CD4-positive, alpha-beta T cell (primary cell): ENCODE results near the gene VASP. TPM values are rescaled to one million over a fixed set of nuclear protein-coding genes. Genes with fewer than 3 reads are reported as not detected.

ENCODE experiments used
- ATAC-seq: fragments of 200-7000 bp; cut with Tn5 transposase; one replicate; pipeline ENCODE4 v1.10.0; 2022; ENCODE audit warnings: mild to moderate bottlenecking; ENCODE audit not compliant: poor library complexity
- CTCF ChIA-PET: fragments of 350-600 bp; sonication (Branson Sonifier 250); formaldehyde crosslinking; loops from one replicate; lab custom pipeline; 2021; ENCODE audit warnings: antibody characterized with exemption, inconsistent platforms; lab: Charles Lee
- POLR2A ChIA-PET: fragments of 350-600 bp; sonication (Branson Sonifier 250); formaldehyde crosslinking; loops from one replicate; lab custom pipeline; 2021; ENCODE audit warnings: antibody characterized with exemption, inconsistent platforms; lab: Charles Lee
- DNase-seq, 14 experiments: peaks; one replicate each; pipeline ENCODE4 v3.0.0-alpha.2; 2013 to 2020; ENCODE audit warnings: mixed read lengths in 2 of 14
- H3K27ac ChIP-seq, 2 donors: one replicate each; pipeline versions ENCODE4 v1.5.1 to v1.7.0; 2013; ENCODE audit warnings: low read length in 2 of 2, low read depth in 1 of 2, mild to moderate bottlenecking in 1 of 2
- H3K27me3 ChIP-seq, 2 experiments: 1 replicate in 1 of 2; 2 replicates in 1 of 2; pipeline versions ENCODE4 v1.6.1 to v1.7.0; 2013; ENCODE audit warnings: low read length in 2 of 2, control low read depth in 1 of 2, mild to moderate bottlenecking in 1 of 2, moderate library complexity in 1 of 2; ENCODE audit not compliant: insufficient read depth in 2 of 2, control insufficient read depth in 1 of 2
- H3K36me3 ChIP-seq: one replicate; pipeline ENCODE4 v1.6.1; 2013; ENCODE audit warnings: low read length, control low read depth; ENCODE audit not compliant: insufficient read depth
- H3K4me1 ChIP-seq: one replicate; pipeline ENCODE4 v1.6.1; 2013; ENCODE audit warnings: low read length, control low read depth; ENCODE audit not compliant: insufficient read depth
- H3K4me3 ChIP-seq: one replicate; pipeline ENCODE4 v1.5.1; 2013; ENCODE audit warnings: mild to moderate bottlenecking, low read length, moderate library complexity
- H3K9me3 ChIP-seq, 2 experiments: 1 replicate in 1 of 2; 2 replicates in 1 of 2; pipeline versions ENCODE4 v1.6.1 to v1.7.0; 2013; ENCODE audit warnings: low read length in 2 of 2, mild to moderate bottlenecking in 2 of 2, control low read depth in 1 of 2, moderate library complexity in 1 of 2; ENCODE audit not compliant: control insufficient read depth in 1 of 2, insufficient read depth in 1 of 2
- H3K27ac Mint-ChIP-seq: one replicate; pipeline ENCODE4 v1.8.0; 2020; ENCODE audit warnings: mixed read lengths
- H3K27me3 Mint-ChIP-seq: one replicate; pipeline ENCODE4 v1.8.0; 2021; ENCODE audit warnings: mixed read lengths
- H3K36me3 Mint-ChIP-seq: one replicate; pipeline ENCODE4 v1.8.0; 2021; ENCODE audit warnings: low read depth, mixed read lengths
- H3K4me1 Mint-ChIP-seq: one replicate; pipeline ENCODE4 v1.8.0; 2021; ENCODE audit warnings: low read depth, mixed read lengths
- H3K4me3 Mint-ChIP-seq: one replicate; pipeline ENCODE4 v1.8.0; 2020; ENCODE audit warnings: mild to moderate bottlenecking, mixed read lengths
- H3K9me3 Mint-ChIP-seq: one replicate; pipeline ENCODE4 v1.8.0; 2020; ENCODE audit warnings: mixed read lengths
- intact Hi-C, 2 experiments: fragments of 100-400 bp; cut with DNase I in 1 of 2; cut with micrococcal nuclease in 1 of 2; formaldehyde crosslinking; loops; one replicate each; pipeline versions ENCODE4 v1.15.1 to v1.9.0; 2023 to 2025; cut with DNase I, micrococcal nuclease
- total RNA-seq, 174 experiments: library from RNA in 2 of 174; stranded (reverse) in 2 of 174; gene quantifications; one replicate each; pipeline ENCODE4 v1.2.3 and lab custom pipeline; 2021 to 2026
- TF ChIP-seq, protein P1 (sequence below): fragments of 200-600 bp; IDR thresholded peaks from one replicate; pipeline ENCODE4 v1.8.0; 2022; ENCODE audit warnings: antibody characterized with exemption, mild to moderate bottlenecking

Gene VASP
- total RNA-seq, 2 experiments from 2014 or later: 49.9 to 55.5 TPM

DNA sequence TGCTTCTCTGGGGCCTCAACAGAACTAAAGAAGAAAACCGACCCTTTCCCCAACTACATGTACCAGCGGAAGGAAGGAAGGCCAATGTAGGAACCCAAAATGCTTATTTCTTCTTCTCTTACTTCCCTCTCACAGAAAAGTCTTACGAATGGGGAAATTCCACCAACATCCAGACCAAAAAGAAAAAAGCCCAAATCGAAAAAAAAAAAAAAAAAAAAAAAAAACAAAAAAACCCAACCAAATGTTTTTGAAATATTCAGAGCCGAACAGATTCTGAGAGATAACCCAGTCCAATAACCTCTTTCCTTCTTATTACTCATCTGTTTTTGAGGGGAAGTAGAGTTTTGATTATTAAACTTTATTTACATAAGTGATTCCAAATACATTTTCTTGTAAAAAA is 5.2 kb upstream of the VASP start:
- peaks cover 4% of the 10 kb centered on the region for H3K36me3 Mint-ChIP-seq
- CTCF ChIA-PET: no interaction called here
- Histone ChIP-seq H3K27me3 (no peaks in the 10 kb centered on the region), H3K36me3 (peaks cover 3% of the 10 kb centered on the region), H3K4me1 (peaks cover 48% of the 10 kb centered on the region), H3K9me3 (peaks cover 0 to 6% of the 10 kb centered on the region in 2 experiments), H3K4me3 (no peak overlapping the region), H3K27ac (no peak overlapping the region)
- H3K9me3 Mint-ChIP-seq: no peaks in the 10 kb centered on the region
- H3K27ac Mint-ChIP-seq: peak overlapping the region; percentile 71
- H3K4me1 Mint-ChIP-seq: peaks cover 40% of the 10 kb centered on the region
- TF ChIP-seq, protein P1, sequence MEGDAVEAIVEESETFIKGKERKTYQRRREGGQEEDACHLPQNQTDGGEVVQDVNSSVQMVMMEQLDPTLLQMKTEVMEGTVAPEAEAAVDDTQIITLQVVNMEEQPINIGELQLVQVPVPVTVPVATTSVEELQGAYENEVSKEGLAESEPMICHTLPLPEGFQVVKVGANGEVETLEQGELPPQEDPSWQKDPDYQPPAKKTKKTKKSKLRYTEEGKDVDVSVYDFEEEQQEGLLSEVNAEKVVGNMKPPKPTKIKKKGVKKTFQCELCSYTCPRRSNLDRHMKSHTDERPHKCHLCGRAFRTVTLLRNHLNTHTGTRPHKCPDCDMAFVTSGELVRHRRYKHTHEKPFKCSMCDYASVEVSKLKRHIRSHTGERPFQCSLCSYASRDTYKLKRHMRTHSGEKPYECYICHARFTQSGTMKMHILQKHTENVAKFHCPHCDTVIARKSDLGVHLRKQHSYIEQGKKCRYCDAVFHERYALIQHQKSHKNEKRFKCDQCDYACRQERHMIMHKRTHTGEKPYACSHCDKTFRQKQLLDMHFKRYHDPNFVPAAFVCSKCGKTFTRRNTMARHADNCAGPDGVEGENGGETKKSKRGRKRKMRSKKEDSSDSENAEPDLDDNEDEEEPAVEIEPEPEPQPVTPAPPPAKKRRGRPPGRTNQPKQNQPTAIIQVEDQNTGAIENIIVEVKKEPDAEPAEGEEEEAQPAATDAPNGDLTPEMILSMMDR: no peak
- intact Hi-C loops: no loop called here
- POLR2A ChIA-PET: no interaction called here
- DNase-seq (peak in 1 of 14 experiments; percentile 53), ATAC-seq (no peak)
- H3K27me3 Mint-ChIP-seq: no peaks in the 10 kb centered on the region
- peak overlapping the region; percentile 25 for H3K4me3 Mint-ChIP-seq

GRCh38 chr19:45503909-45504308 is 3.4 kb upstream of the VASP start:
- POLR2A ChIA-PET: no interaction called here
- Histone ChIP-seq H3K9me3 (peaks cover 0 to 6% of the 10 kb centered on the region in 2 experiments), H3K4me3 (no peak overlapping the region), H3K27ac (no peak overlapping the region), H3K27me3 (no peaks in the 10 kb centered on the region), H3K36me3 (peaks cover 3% of the 10 kb centered on the region), H3K4me1 (peaks cover 35% of the 10 kb centered on the region)
- no peak for DNase-seq
- H3K27me3 Mint-ChIP-seq: no peaks in the 10 kb centered on the region
- H3K4me3 Mint-ChIP-seq: no peak overlapping the region
- no peaks in the 10 kb centered on the region for H3K9me3 Mint-ChIP-seq
- TF ChIP-seq, protein P1: no peak
- peaks cover 32% of the 10 kb centered on the region for H3K4me1 Mint-ChIP-seq
- ATAC-seq: no peak
- CTCF ChIA-PET: interaction anchor here (0.9 to 2.1 kb wide), 2 partner anchors 18 to 54 kb away, joined by 3 to 8 read pairs; no protein-coding TSS in a partner anchor
- H3K27ac Mint-ChIP-seq: no peak overlapping the region
- intact Hi-C loops: no loop called here
- H3K36me3 Mint-ChIP-seq: peaks cover 10% of the 10 kb centered on the region

- H3K9me3 ChIP-seq: no peaks in the 10 kb centered on the region
Observed at GRCh38 chr19:45505151-45505995, 1.9 kb upstream of the VASP start.

More at GRCh38 chr19:45505151-45505995, 1.9 kb upstream of the VASP start:
- peaks cover 12% of the 10 kb centered on the region for H3K36me3 Mint-ChIP-seq
- DNase-seq (no peak), ATAC-seq (no peak)
- TF ChIP-seq, protein P1: no peak
- peaks cover 38% of the 10 kb centered on the region for H3K4me1 Mint-ChIP-seq
- Histone ChIP-seq H3K27me3 (no peaks in the 10 kb centered on the region), H3K36me3 (peaks cover 3% of the 10 kb centered on the region), H3K4me1 (peaks cover 37% of the 10 kb centered on the region), H3K4me3 (no peak overlapping the region), H3K27ac (peak overlapping the region; percentile 1 to 94)
- H3K4me3 Mint-ChIP-seq: peak overlapping the region; percentile 81
- no peaks in the 10 kb centered on the region for H3K27me3 Mint-ChIP-seq
- no peaks in the 10 kb centered on the region for H3K9me3 Mint-ChIP-seq
- intact Hi-C loops: loop anchor here (5.0 kb wide), 3 partner anchors 52 to 187 kb away; partner anchors contain the start of genes QPCTL (in 1 of the 2) and SNRPD2 (in 1 of the 2)
- peak overlapping the region; percentile 99 for H3K27ac Mint-ChIP-seq
- ChIA-PET CTCF (interaction anchor here (0.7 to 2.7 kb wide), 9 partner anchors 9 to 186 kb away, joined by 3 to 11 read pairs (median 3); partner anchors contain the start of gene SNRPD2), POLR2A (interaction anchor here (1.1 kb wide), 1 partner anchor 81 kb away, joined by 3 read pairs; no protein-coding TSS in a partner anchor)
